ENCODE data around the gene LCORL.
"Not testable (repeated sequence)": the region's sequence is repeated elsewhere in the genome, so short reads cannot be mapped to it uniquely, and the experiment has no call there.

Gene LCORL

DNA sequence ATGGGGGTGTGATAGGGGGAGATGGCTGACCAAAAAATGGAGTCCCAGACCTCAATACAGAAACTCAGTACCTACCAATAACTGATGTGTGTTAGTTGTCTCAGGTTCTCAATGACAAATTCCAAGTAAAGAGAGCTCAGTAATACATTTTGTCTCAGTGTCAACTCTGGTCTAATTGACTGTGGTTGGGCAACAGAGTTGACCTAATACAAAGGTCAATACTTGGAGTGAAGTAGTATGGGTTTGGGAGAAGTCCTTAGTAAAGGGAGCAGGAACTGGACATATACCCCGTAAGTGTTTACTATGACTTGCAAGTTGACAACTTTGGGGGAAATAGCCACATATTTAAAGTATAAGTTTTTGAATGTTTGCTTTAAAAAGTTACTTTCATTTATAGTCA is 20.5 kb upstream of the LCORL start:
- H3K4me3 ChIP-seq (ENCODE audit: low read depth, low read length) = no peak overlapping the region
- no peak overlapping the region for H3K27ac ChIP-seq (ENCODE audit: low read depth, low read length)

DNA sequence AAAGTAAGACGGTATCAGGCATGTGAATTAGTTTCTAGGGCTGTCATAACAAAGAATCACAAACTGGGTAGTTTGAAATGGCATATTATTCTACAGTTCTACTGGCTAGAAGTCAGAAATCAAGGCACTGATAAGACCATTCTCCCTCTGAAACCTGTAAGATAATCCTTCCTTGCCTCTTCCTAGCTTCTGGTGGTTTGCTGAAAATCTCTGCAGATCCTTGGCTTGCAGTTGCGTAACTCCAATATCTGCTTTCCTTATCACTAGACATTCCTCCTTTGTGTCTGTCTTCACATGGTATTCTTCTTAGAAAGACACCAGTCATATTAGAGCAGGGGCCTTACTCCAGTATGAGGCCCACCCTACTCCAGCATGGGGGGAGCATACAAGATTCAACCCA is 19.6 kb upstream of the LCORL start:
- H3K27ac ChIP-seq (ENCODE audit: low read depth, low read length) = no peak overlapping the region
- H3K27me3 ChIP-seq (ENCODE audit: control insufficient read depth, insufficient read depth, low read length) = no peaks in the 10 kb centered on the region
- no peaks in the 10 kb centered on the region for H3K4me1 ChIP-seq (ENCODE audit: control insufficient read depth, insufficient read depth, low read length)
- H3K9ac ChIP-seq (ENCODE audit: low read depth, low read length) = no peak overlapping the region
- H3K36me3 ChIP-seq (ENCODE audit: control insufficient read depth, insufficient read depth, low read length) = no peaks in the 10 kb centered on the region
- no peak overlapping the region for H3K4me3 ChIP-seq (ENCODE audit: low read depth, low read length)
- no peaks in the 10 kb centered on the region for H3K9me3 ChIP-seq (ENCODE audit: control insufficient read depth, insufficient read depth, low read length)

More for the DNA sequence above, 20.5 kb upstream of the LCORL start:
- H3K4me1 ChIP-seq (ENCODE audit: control insufficient read depth, insufficient read depth, low read length) = no peaks in the 10 kb centered on the region
- no peaks in the 10 kb centered on the region for H3K36me3 ChIP-seq (ENCODE audit: control insufficient read depth, insufficient read depth, low read length)
- no peaks in the 10 kb centered on the region for H3K27me3 ChIP-seq (ENCODE audit: control insufficient read depth, insufficient read depth, low read length)
- H3K9me3 ChIP-seq (ENCODE audit: control insufficient read depth, insufficient read depth, low read length) = no peaks in the 10 kb centered on the region
- H3K9ac ChIP-seq (ENCODE audit: low read depth, low read length) = no peak overlapping the region

DNA sequence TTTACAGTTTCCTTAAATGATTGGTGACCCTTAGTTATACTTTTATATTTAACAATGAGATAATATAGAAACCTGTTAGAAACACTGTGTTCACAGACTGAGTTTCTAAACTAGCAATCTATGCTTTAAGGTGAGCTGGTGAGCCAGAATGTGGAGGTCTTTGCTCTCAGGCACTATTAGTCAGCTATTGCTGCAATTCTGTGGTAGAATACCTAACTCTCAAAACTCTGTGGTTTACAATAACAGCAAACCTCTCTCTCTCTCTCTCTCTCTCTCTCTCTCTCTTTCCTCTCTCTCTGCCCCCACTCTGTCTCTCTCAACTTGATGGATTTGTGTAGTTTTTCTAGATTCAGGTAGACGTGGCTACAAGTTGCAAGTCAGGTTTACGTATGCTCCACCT is 17.6 kb upstream of the LCORL start:
- H3K4me1 ChIP-seq (ENCODE audit: control insufficient read depth, insufficient read depth, low read length) = no peaks in the 10 kb centered on the region
- no peak overlapping the region for H3K27ac ChIP-seq (ENCODE audit: low read depth, low read length)
- H3K27me3 ChIP-seq (ENCODE audit: control insufficient read depth, insufficient read depth, low read length) = no peaks in the 10 kb centered on the region
- H3K36me3 ChIP-seq (ENCODE audit: control insufficient read depth, insufficient read depth, low read length) = no peaks in the 10 kb centered on the region
- H3K4me3 ChIP-seq (ENCODE audit: low read depth, low read length) = no peak overlapping the region
- H3K9ac ChIP-seq (ENCODE audit: low read depth, low read length) = no peak overlapping the region
- no peaks in the 10 kb centered on the region for H3K9me3 ChIP-seq (ENCODE audit: control insufficient read depth, insufficient read depth, low read length)

DNA sequence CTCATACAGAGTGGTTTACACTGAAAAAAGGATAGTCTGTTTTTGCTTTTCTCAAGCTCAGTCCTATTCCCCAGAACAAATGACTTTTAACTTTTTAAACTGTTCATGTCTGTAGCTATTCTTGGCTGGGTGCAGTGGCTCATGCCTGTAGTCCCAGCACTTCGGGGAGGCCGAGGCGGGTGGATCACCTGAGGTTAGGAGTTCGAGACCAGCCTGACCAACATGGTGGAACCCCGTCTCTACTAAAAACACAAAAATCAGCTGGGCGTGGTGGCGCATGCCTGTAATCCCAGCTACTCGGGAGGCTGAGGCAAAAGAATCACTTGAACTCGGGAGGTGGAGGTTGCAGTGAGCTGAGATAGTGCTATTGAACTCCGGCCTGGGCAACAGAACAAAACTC is 14.8 kb upstream of the LCORL start:
- not testable (repeated sequence) for H3K9ac ChIP-seq (ENCODE audit: low read depth, low read length); H3K9me3 ChIP-seq (ENCODE audit: control insufficient read depth, insufficient read depth, low read length); H3K27ac ChIP-seq (ENCODE audit: low read depth, low read length); H3K36me3 ChIP-seq (ENCODE audit: control insufficient read depth, insufficient read depth, low read length); H3K4me1 ChIP-seq (ENCODE audit: control insufficient read depth, insufficient read depth, low read length); H3K4me3 ChIP-seq (ENCODE audit: low read depth, low read length); H3K27me3 ChIP-seq (ENCODE audit: control insufficient read depth, insufficient read depth, low read length)

DNA sequence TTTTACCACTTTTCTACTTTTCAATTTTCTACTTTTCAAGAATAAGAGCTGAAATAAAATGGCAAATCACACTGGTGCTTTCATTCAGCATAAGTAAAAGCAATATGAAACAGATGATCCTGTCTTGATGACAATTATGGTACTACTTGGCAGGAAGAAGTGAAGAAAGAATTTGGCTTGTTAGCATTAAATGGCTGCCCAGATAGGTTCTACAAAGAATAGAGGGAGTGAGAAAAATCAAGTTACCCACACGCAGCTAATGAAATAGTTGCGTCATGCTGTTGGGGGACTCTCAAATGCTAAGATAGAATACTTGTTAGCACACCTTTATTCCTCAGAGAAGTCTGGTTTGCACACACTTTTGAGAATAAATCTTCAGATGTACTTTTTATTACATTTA is 12.5 kb upstream of the LCORL start:
- H3K27me3 ChIP-seq (ENCODE audit: control insufficient read depth, insufficient read depth, low read length) = no peaks in the 10 kb centered on the region
- no peak overlapping the region for H3K9ac ChIP-seq (ENCODE audit: low read depth, low read length)
- no peak overlapping the region for H3K27ac ChIP-seq (ENCODE audit: low read depth, low read length)
- H3K4me3 ChIP-seq (ENCODE audit: low read depth, low read length) = no peak overlapping the region
- H3K9me3 ChIP-seq (ENCODE audit: control insufficient read depth, insufficient read depth, low read length) = no peaks in the 10 kb centered on the region
- H3K36me3 ChIP-seq (ENCODE audit: control insufficient read depth, insufficient read depth, low read length) = no peaks in the 10 kb centered on the region
- H3K4me1 ChIP-seq (ENCODE audit: control insufficient read depth, insufficient read depth, low read length) = no peaks in the 10 kb centered on the region

DNA sequence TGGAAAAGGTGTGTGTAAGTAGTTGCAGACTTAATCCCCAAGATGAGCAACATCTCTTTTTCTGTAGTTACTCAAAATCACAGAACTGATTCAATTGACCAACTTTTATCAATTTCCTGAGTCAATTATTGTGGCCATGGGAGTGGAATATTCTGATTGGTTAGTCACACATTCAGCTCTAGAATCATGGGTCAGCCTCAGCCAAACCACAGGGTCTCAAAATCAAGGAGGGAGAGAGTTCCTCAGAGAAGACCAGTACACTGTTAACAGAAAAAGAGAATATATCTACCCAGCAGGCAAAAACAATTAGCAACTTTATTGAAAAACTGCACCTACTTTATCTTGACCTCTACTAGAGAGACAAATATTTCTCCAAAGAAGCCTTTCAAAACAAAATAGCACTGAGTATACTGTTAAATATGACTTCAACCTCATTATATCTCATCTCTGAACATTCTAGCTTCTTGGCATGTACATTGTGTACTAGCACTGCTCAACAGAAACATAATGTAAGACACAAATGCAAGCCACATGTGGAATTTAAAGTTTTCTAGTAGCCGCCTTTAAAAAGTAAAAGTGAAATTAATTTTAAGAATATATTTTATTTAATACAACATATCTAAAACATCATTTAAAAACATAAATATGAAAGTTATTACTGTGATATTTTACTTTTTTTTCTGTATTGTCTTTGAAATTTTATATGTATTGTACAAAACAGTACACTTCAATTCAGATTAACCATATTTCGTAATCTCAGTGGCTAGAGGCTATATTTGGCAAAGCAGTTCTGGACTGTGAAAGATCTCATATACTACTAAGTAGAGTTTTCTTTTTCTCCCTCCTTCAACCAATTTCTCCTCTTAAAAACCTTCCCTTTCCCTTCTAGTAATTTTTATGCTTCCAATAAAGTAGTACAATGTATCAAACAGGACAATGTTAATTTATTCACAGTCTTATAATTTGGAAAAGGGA is 11.8 kb upstream of the LCORL start:
- no peak overlapping the region for H3K9ac ChIP-seq (ENCODE audit: low read depth, low read length)
- H3K4me1 ChIP-seq (ENCODE audit: control insufficient read depth, insufficient read depth, low read length) = no peaks in the 10 kb centered on the region
- H3K27ac ChIP-seq (ENCODE audit: low read depth, low read length) = no peak overlapping the region
- H3K27me3 ChIP-seq (ENCODE audit: control insufficient read depth, insufficient read depth, low read length) = no peaks in the 10 kb centered on the region
- H3K36me3 ChIP-seq (ENCODE audit: control insufficient read depth, insufficient read depth, low read length) = no peaks in the 10 kb centered on the region
- no peak overlapping the region for H3K4me3 ChIP-seq (ENCODE audit: low read depth, low read length)
- H3K9me3 ChIP-seq (ENCODE audit: control insufficient read depth, insufficient read depth, low read length) = no peaks in the 10 kb centered on the region

DNA sequence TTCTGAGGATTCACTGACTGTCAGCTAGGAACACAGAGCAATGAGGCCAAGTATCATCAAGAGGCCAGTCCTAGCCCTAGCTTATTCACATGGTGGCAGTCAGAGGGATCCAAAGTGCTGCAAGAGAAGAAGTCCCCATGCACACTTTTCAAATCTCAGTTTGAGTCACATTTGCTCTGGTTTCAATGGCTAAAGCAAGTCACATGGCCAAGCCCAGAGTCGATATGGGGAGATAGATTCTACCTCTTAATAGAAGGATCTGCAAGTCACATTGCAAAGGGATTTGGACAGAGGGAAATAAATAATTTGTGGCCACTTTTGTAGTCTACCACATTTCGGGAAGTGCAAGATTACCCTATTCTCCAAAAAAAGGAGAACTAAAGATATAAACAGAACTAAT is 3.7 kb upstream of the LCORL start:
- Histone ChIP-seq H3K9me3 (ENCODE audit: control insufficient read depth, insufficient read depth, low read length) (no peaks in the 10 kb centered on the region), H3K9ac (ENCODE audit: low read depth, low read length) (no peak overlapping the region), H3K4me3 (ENCODE audit: low read depth, low read length) (no peak overlapping the region), H3K4me1 (ENCODE audit: control insufficient read depth, insufficient read depth, low read length) (peaks cover 6% of the 10 kb centered on the region), H3K27me3 (ENCODE audit: control insufficient read depth, insufficient read depth, low read length) (peaks cover 22% of the 10 kb centered on the region), H3K36me3 (ENCODE audit: control insufficient read depth, insufficient read depth, low read length) (no peaks in the 10 kb centered on the region), H3K27ac (ENCODE audit: low read depth, low read length) (no peak overlapping the region)

DNA sequence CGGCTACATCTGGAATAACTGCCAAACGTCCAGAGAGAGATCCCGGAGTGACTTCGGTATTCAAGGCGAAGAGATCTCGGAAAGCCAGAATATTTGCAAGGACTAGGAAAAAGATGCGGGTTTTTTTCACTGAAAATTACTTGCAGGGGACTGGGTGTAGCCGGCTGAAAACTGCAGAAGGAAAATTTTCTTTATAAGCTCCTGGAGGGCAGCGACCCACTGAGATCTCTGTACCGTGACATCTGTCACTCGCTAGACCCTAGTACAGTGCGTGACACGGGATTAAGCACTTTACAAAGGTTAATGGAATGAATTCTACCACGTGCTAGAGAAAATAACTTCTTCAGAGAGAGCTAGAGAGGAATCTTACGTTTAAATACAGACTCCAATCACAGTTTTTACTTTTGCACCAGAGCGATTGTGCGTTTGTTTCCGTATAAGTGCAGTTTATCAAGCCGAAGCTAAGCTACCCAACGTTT is 1.1 kb upstream of the LCORL start:
- Histone ChIP-seq H3K9ac (ENCODE audit: low read depth, low read length) (no peak overlapping the region), H3K4me1 (ENCODE audit: control insufficient read depth, insufficient read depth, low read length) (peaks cover 9% of the 10 kb centered on the region), H3K4me3 (ENCODE audit: low read depth, low read length) (peak overlapping the region; percentile 94), H3K27me3 (ENCODE audit: control insufficient read depth, insufficient read depth, low read length) (peaks cover 22% of the 10 kb centered on the region), H3K27ac (ENCODE audit: low read depth, low read length) (no peak overlapping the region), H3K9me3 (ENCODE audit: control insufficient read depth, insufficient read depth, low read length) (no peaks in the 10 kb centered on the region), H3K36me3 (ENCODE audit: control insufficient read depth, insufficient read depth, low read length) (no peaks in the 10 kb centered on the region)

DNA sequence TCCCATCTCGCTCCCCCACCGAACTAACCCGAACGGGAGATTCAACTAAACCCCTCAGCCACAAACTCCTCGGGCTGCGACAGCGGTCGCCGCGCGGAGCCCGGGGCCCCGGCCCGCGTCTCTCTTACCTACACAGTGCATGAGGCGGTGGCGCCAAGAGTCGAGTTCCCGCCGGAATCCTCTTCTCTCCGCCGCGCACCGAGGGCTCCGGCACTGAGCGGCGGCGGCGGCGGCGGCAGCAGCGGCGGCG is 160 bp downstream of the LCORL start:
- no peaks in the 10 kb centered on the region for H3K36me3 ChIP-seq (ENCODE audit: control insufficient read depth, insufficient read depth, low read length)
- H3K4me3 ChIP-seq (ENCODE audit: low read depth, low read length) = peak overlapping the region; percentile 94
- H3K27ac ChIP-seq (ENCODE audit: low read depth, low read length) = peak overlapping the region; percentile 94
- H3K9me3 ChIP-seq (ENCODE audit: control insufficient read depth, insufficient read depth, low read length) = no peaks in the 10 kb centered on the region
- peaks cover 9% of the 10 kb centered on the region for H3K4me1 ChIP-seq (ENCODE audit: control insufficient read depth, insufficient read depth, low read length)
- H3K27me3 ChIP-seq (ENCODE audit: control insufficient read depth, insufficient read depth, low read length) = peaks cover 22% of the 10 kb centered on the region
- peak overlapping the region; percentile 84 for H3K9ac ChIP-seq (ENCODE audit: low read depth, low read length)

DNA sequence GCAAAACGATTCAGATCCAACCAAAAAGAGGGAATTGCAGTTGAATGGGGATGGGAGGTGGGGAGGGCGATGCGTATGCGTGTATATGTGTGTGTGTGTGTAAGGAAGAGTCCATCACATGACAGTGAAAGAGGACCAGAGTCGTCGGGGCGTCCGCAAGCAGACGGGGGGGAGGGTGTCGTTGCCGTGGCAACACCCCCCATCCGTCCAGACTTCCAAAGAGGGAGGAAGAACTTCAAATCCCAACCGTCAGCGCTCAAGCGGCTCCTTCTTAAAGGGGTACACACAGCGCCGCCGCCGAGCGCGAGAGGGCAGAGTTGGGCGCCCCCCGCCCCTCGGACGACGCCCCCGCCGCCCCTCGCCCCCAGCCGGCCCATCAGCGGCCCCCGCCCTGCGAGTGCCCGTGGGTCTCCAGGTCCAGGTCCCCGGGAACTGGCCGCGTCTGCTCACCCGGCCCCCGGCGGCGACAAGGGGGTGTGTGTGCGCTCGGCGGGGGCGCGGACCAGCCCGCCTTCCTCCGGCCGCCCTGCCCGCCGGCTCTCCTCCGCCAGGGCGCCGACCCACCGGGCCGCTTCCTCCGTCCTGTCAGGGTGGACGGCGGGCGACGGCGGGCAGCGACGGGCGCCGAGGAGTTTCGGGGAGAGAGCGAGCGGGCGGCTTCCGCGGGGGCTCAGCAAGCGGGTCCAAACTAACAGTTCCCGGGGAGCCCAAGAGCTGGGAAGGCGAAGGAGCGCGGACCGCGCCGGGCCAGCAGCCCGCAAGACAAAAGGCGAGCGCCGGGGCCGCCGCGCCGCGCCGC is 685 bp downstream of the LCORL start:
- peak overlapping the region; percentile 84 for H3K9ac ChIP-seq (ENCODE audit: low read depth, low read length)
- peaks cover 9% of the 10 kb centered on the region for H3K4me1 ChIP-seq (ENCODE audit: control insufficient read depth, insufficient read depth, low read length)
- peaks cover 22% of the 10 kb centered on the region for H3K27me3 ChIP-seq (ENCODE audit: control insufficient read depth, insufficient read depth, low read length)
- H3K27ac ChIP-seq (ENCODE audit: low read depth, low read length) = peak overlapping the region; percentile 94
- H3K36me3 ChIP-seq (ENCODE audit: control insufficient read depth, insufficient read depth, low read length) = no peaks in the 10 kb centered on the region
- peak overlapping the region; percentile 94 for H3K4me3 ChIP-seq (ENCODE audit: low read depth, low read length)
- no peaks in the 10 kb centered on the region for H3K9me3 ChIP-seq (ENCODE audit: control insufficient read depth, insufficient read depth, low read length)

DNA sequence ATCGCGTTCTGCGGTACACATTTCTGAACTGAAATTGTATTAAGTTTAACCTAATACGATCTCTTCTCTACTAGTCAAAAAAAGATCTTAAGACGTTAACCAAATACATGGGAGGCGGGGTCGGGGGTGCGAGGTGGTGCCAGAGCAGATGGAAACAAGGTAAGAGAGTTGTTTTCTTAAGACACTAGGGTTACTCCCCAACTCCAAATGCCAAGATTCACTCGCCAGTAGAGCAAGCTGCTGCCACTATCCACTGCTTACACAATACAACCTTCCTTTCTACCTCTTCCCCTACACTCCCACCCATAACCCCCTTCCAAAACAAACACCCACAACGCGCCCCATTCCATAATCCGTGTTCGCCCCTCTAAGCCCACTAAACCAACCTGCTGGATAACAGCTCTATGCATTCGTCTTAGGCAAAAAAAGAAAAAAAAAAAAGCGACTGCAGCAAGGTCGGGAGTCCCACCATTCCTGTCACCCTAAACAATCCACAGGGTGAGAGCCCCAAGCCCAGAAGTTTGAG is 1.3 kb downstream of the LCORL start:
- Histone ChIP-seq H3K4me1 (ENCODE audit: control insufficient read depth, insufficient read depth, low read length) (peaks cover 9% of the 10 kb centered on the region), H3K27ac (ENCODE audit: low read depth, low read length) (no peak overlapping the region), H3K4me3 (ENCODE audit: low read depth, low read length) (peak overlapping the region; percentile 94), H3K9ac (ENCODE audit: low read depth, low read length) (no peak overlapping the region), H3K27me3 (ENCODE audit: control insufficient read depth, insufficient read depth, low read length) (peaks cover 22% of the 10 kb centered on the region), H3K36me3 (ENCODE audit: control insufficient read depth, insufficient read depth, low read length) (no peaks in the 10 kb centered on the region), H3K9me3 (ENCODE audit: control insufficient read depth, insufficient read depth, low read length) (no peaks in the 10 kb centered on the region)
